ENCODE results near the gene ATR. TPM values are rescaled to one million over a fixed set of nuclear protein-coding genes. Genes with fewer than 3 reads are reported as not detected.

ATR gene
- total RNA-seq: 29.4 and 39.7 TPM in 2 replicates

GRCh38 chr3:142578329-142579223, at the start of gene ATR:
Gene ATR (minus strand): TSS chr3:142578733. CDS start chr3:142578704, 29 bp downstream.

GRCh38 chr3:142595951-142596725, 17.6 kb upstream of the ATR start, which contains the start of gene PLS1:
Gene PLS1 (plus strand): TSS chr3:142596393. CDS start chr3:142664238, 67,845 bp downstream.

GRCh38 chr3:142447852-142448823, 130.4 kb downstream of the ATR start, which contains the start of gene XRN1:
Gene XRN1 (minus strand): TSS chr3:142448037. CDS start chr3:142447944, 93 bp downstream.

Other genes starting within 250 kb of the ATR start
- gene XRN1, start 130.7 kb downstream of the ATR start, total RNA-seq: 43.1 and 44.4 TPM in 2 replicates
- 1.1 and 1.8 TPM in 2 replicates for gene PLS1, start 17.7 kb upstream of the ATR start, total RNA-seq
- 43.5 and 51.9 TPM in 2 replicates for gene TRPC1, start 145.3 kb upstream of the ATR start, total RNA-seq